NCI-H1105 treated with DMSO at 0.1 percent for 48 hours (cell line): ENCODE results near the gene PPP1R27.

ENCODE experiments used
- DNase-seq: peaks from one replicate; lab custom pipeline; 2025; lab: John Stamatoyannopoulos, UW

The PPP1R27 gene

GRCh38 chr17:81804559-81805399 lies 30.1 kb downstream of the PPP1R27 start:
- no peak for DNase-seq

DNA sequence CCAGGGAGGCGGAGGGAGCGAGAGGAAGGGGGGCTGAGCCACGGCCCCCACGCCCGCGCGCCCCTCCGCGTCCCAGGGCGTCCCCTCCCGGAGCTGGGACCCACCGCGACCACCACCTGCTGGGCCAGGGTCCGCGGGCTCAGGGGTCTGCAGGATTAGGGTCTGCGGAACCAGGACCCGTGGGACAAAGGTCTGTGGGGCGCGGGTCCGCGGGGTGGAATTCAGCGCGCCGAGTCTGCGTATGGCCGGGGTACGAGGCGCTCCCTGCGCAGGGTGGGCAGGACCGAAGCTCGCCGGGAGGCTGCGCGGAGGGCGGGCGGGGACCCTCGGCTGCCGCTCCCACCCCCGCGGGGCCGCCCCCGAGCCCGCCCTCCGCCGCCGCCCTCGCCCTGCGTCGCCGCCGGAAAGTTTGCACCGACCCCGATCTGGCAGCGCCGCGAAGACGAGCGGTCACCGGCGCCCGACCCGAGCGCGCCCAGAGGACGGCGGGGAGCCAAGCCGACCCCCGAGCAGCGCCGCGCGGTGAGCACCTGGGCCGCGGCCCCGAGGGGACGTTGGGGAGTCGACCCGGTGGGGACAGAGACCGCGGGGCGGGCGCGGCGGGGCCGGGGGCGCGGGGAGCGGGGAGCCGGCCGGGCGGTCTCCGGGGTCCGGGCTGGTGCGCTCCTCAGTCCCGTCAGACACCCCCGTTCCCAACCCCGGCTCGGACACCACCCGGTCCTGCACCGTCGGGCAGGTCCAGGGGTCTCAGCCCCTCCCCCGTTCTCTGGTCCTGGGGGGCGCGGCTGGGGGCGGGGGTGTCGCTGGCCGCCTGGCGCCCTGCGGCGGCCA lies 30.9 kb downstream of the PPP1R27 start, which contains the start of gene GCGR:
TSS of gene GCGR (plus strand) at position 423 of the 831 bp plus-strand sequence. CDS start 4,869 bp downstream, outside the sequence.
- DNase-seq = no peak

DNA sequence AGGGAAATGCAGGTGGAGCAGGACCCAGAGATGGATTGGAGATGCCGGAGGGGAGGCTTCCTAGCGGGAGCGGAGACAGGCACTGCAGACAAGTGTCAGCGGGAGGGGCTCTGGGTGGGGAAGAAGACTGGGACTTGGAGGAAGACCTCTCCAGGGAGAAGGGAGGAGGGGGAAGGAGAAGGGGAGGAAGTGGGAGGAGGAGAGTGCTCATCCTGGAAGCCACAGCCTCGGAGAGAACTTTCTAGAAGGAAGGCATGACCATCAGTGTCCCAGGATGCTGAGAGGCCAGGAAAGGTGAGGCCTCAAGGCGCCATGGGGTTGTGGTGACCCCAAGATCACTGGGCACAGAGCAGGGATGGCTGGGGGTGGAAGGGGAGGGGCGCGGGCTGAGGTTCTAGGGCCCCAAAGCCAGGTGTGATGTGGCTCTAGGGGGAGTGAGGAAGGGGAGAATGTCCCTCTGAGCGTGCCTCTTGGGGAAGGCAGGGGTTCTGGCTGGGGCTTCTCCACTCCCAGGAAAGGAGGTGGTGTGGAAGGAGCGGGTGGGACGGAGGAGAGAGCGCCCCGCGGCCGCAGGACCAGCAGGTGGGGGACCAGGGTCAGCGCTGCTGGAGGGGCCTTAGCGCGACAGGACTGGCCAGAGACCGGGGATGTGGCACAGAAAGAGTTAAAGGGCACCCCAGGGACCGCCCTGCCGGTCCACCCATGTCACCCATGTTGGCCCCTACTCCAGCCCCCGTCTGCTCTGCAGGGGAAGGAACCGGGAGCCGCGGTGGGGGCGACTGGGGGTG lies 31.8 kb downstream of the PPP1R27 start:
- no peak for DNase-seq

DNA sequence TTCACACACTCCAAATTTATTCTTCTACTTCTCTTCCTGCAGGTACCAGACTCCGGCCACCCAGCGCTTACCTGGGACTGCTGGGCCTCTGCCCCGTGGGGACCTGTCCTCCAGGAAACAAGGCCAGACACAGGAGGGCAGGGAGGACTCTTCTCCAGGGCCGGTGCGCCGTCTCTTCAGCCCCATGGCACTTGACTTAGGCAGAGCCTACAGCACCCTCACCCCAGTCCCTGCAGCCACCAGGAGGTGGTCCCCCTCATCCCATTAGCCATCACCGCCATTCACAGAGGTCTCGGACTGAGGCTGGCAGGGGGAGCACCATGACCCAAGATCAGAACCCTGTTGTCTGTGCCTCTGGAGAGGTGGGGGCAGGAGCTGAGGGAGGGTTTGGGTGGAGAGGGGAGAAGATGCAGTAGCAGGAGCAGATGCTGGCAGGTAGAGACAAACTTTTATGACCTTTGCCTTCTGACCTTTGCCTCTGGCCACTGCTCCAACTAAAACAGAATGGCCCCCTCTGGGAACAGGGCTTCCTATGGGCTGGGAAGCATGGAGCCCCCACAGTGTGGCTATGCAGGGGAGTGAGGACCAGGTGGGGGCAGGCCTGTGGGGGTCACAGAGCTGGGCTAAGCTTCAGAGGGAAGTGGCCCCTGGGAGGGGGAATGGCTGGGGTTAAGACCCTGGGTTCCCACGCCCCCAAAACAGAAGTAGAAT lies 32.6 kb downstream of the PPP1R27 start:
- no peak for DNase-seq

GRCh38 chr17:81801327-81801726 lies 33.5 kb downstream of the PPP1R27 start:
- no peak for DNase-seq

DNA sequence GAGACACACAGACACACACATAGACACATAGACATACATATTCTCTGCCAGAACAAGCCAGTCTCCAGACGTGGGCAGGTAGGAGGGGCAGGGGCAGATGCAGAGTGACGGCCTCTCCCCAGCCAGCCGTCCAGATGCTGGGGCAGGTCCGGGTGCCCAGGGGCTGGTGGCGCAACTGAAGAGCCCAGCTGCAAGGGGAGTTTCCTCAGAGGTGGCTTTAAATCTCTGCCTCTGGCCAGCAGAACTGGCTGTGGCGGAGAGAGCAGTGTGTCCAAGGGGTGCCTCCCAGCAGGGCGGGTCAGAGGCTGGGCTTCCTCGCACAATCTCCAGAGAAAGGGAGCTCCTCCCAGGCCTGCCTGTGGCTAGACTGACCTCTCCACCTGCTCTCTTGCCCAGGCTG lies 40.3 kb downstream of the PPP1R27 start:
- no peak for DNase-seq

GRCh38 chr17:81794074-81794476 lies 40.8 kb downstream of the PPP1R27 start:
- no peak for DNase-seq

- DNase-seq = no peak
Observed at GRCh38 chr17:81792675-81793615, 41.9 kb downstream of the PPP1R27 start.
